BE2C (cell line): ENCODE results near the gene ADAMTS5.
A peak's percentile ranks its signal among the peaks of the same experiment; 100 is the strongest.

Experiments used
- DNase-seq: peaks from one replicate; pipeline ENCODE4 v3.0.0-alpha.2; 2020
- H3K27me3 ChIP-seq: fragments of 250-450 bp; sonication (Bioruptor Pico); 2 replicates; pipeline ENCODE4 v1.5.1; 2020; ENCODE audit warnings: mild to moderate bottlenecking
- H3K36me3 ChIP-seq: fragments of 250-450 bp; sonication (Bioruptor Pico); 2 replicates; pipeline ENCODE4 v1.5.1; 2020; ENCODE audit warnings: mild to moderate bottlenecking
- H3K4me1 ChIP-seq: fragments of 250-450 bp; sonication (Bioruptor Pico); 2 replicates; pipeline ENCODE4 v1.5.1; 2020
- H3K4me3 ChIP-seq: 2 replicates; pipeline ENCODE4 v1.5.1; 2011; ENCODE audit warnings: low read depth, low read length
- H3K9me3 ChIP-seq: fragments of 250-450 bp; sonication (Bioruptor Pico); 2 replicates; pipeline ENCODE4 v1.5.1; 2020
- CTCF ChIP-seq: IDR thresholded peaks from 2 replicates; pipeline ENCODE4 v1.5.1; 2012; ENCODE audit warnings: mild to moderate bottlenecking, low read depth, low read length

The ADAMTS5 gene

DNA sequence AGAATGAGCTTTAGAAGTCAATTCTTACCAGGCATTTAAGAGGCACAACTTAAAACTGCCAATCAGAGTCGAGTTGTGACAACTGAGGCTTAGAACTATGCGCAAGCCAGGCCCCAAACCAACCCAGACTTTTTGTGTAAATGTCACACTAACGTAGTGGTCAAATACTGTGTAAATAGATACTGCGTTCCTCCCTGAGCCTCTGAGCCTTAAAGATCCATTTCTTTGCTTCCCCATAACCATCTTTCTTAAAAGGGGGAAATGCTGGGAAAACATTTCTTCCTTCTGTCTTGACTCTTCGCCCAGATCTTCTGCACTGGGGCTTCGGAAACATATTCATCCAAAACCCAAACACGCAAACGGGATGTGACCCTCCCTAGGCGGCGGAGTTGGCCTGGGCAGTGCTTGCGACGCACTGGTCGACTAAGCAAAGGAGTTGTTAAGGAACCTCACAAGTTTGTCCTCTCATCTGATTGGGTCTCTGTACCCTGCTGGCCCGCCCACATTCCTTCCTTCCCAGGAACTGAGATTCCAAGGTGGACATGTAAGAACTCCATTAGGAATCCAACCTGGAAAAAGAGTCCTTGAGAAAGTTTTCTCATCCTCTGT lies 2.6 kb downstream of the ADAMTS5 start:
- no peaks in the 10 kb centered on the region for H3K4me1 ChIP-seq
- H3K4me3 ChIP-seq: no peak overlapping the region
- H3K27me3 ChIP-seq: 0 out of 2 replicates have a peak, but pooled peaks cover 3% of the 10 kb centered on the region
- no peaks in the 10 kb centered on the region; the same call in 1 of the 2 replicates for H3K9me3 ChIP-seq
- DNase-seq: no peak
- no peak for TF ChIP-seq CTCF
- no peaks in the 10 kb centered on the region for H3K36me3 ChIP-seq

DNA sequence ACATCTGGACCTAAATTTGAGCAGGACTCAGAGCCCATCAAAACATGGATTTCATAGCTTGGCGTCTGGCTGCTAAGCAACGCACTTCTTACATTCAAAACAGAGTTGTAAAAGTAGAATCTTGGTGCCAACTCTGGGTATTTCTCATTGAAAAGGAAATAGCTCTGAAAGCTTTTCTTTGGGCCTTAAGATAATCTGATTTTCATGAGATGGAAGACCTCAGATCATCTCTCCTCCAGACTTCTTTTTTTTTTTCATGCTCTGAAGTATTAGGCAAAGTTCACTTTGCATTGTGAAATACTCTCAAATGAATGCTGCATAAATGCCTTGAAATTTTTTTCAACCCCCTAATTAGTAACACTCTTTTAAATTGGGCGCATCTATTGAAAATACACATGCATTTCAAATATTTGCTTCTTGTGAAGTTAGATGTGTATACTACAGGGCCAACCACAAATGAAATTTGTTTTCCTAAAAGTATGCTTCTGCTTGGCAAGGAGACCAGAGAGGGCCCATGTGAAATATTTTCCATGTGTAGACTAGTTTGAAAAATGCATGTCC lies 4.2 kb downstream of the ADAMTS5 start:
- H3K27me3 ChIP-seq: 0 out of 2 replicates have a peak, but pooled peaks cover 3% of the 10 kb centered on the region
- no peak for TF ChIP-seq CTCF

GRCh38 chr21:26961698-26962097 lies 5.2 kb downstream of the ADAMTS5 start:
- DNase-seq: peak; percentile 34
- TF ChIP-seq CTCF: peak; percentile 66
- no peaks in the 10 kb centered on the region; the same call in 1 of the 2 replicates for H3K4me1 ChIP-seq
- H3K4me3 ChIP-seq: no peak overlapping the region
- no peaks in the 10 kb centered on the region for H3K9me3 ChIP-seq
- 0 out of 2 replicates have a peak, but pooled peaks cover 3% of the 10 kb centered on the region for H3K27me3 ChIP-seq
- no peaks in the 10 kb centered on the region for H3K36me3 ChIP-seq

More for the DNA sequence above, 4.2 kb downstream of the ADAMTS5 start:
- no peaks in the 10 kb centered on the region; the same call in 1 of the 2 replicates for H3K4me1 ChIP-seq
- H3K36me3 ChIP-seq: no peaks in the 10 kb centered on the region
- no peaks in the 10 kb centered on the region for H3K9me3 ChIP-seq
- no peak for DNase-seq
- H3K4me3 ChIP-seq: no peak overlapping the region

DNA sequence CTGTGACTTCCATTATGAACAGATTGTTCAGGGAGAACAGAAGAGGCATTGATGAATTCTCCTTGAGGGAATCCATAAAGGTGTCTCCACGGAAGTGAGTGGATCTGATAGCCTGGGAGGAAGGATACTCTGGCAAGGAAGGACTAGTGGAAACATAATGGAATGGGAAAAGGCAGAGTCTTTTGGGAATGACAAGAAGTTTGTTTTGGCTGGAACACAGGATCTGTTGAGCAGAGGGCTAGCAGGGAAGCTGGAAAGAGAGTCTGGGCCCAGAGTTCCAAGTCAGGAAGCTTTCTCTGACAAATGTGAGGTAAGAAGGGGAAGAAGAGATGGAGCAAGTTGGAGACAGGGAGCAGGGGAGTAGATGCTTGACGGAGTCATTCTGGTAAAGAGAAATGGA lies 8.1 kb downstream of the ADAMTS5 start:
- no peak for TF ChIP-seq CTCF
- no peaks in the 10 kb centered on the region; the same call in 1 of the 2 replicates for H3K4me1 ChIP-seq

DNA sequence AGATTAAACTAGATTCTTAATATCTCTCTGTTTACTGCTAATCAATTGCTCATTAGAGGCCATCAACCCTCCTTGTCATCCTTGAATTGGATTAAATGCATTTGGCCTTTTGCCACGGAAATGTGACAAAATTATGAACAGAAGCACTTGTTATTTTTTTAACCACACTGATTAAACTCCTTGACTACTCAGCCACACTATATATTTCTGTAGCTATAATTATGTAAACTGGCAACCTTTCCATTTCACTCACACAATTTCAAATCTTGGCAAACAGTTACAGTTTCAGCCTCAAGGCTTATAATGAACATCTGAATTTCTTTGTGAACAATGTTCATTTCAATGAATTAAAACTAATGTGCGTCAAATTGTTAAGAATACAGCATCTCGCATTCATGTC lies 10.1 kb downstream of the ADAMTS5 start:
- no peak for TF ChIP-seq CTCF
- Histone ChIP-seq H3K4me1 (peaks cover 3% of the 10 kb centered on the region; the same call in 1 of the 2 replicates), H3K36me3 (no peaks in the 10 kb centered on the region), H3K4me3 (no peak overlapping the region), H3K9me3 (no peaks in the 10 kb centered on the region), H3K27me3 (no peaks in the 10 kb centered on the region)
- DNase-seq: no peak

More for the DNA sequence above, 8.1 kb downstream of the ADAMTS5 start:
- DNase-seq: no peak
- Histone ChIP-seq H3K4me3 (no peak overlapping the region), H3K36me3 (no peaks in the 10 kb centered on the region), H3K9me3 (no peaks in the 10 kb centered on the region), H3K27me3 (no peaks in the 10 kb centered on the region)

- peaks cover 3% of the 10 kb centered on the region; the same call in 1 of the 2 replicates for H3K4me1 ChIP-seq
- no peak overlapping the region for H3K4me3 ChIP-seq
- DNase-seq: no peak
- no peaks in the 10 kb centered on the region for H3K9me3 ChIP-seq
- no peaks in the 10 kb centered on the region for H3K36me3 ChIP-seq
- no peak for TF ChIP-seq CTCF
- no peaks in the 10 kb centered on the region for H3K27me3 ChIP-seq
Measured at GRCh38 chr21:26956216-26956615, 10.7 kb downstream of the ADAMTS5 start.
